ENCODE measurements around the gene NAGLU.

GRCh38 chr17:42521036-42521435 is 15.0 kb upstream of the NAGLU start:
- TF ChIP-seq EP300 (IDR thresholded peaks at IDR 0.05) (no peak), POLR2A (IDR thresholded peaks at IDR 0.05) (no peak), CTCF (IDR thresholded peaks at IDR 0.05) (no peak)
